GM12864 (cell line): ENCODE data around the gene LRRC49.
A peak's percentile ranks its signal among the peaks of the same experiment; 100 is the strongest.
"Not testable (repeated sequence)": the region's sequence is repeated elsewhere in the genome, so short reads cannot be mapped to it uniquely, and the experiment has no call there.

Experiments
- DNase-seq: peaks from one replicate; pipeline ENCODE4 v3.0.0-alpha.2; 2011; ENCODE audit warnings: low read depth
- H3K4me3 ChIP-seq: 2 replicates; pipeline ENCODE4 v1.5.1; 2011; ENCODE audit warnings: mild to moderate bottlenecking, low read depth, low read length, control low read depth
- CTCF ChIP-seq: IDR thresholded peaks from 2 replicates; pipeline ENCODE4 v1.5.1; 2011; ENCODE audit warnings: low read depth, mild to moderate bottlenecking, moderate library complexity, low read length, control low read depth, inconsistent platforms; ENCODE audit errors: missing control alignments

LRRC49 gene

GRCh38 chr15:70870051-70870450 is 22.6 kb upstream of the LRRC49 start:
- no peak overlapping the region for H3K4me3 ChIP-seq
- TF ChIP-seq CTCF = no peak
- no peak for DNase-seq

GRCh38 chr15:70871490-70871889 is 21.1 kb upstream of the LRRC49 start:
- DNase-seq, H3K4me3 ChIP-seq: not testable (repeated sequence)

- H3K4me3 ChIP-seq = no peak overlapping the region
- no peak for DNase-seq
- no peak for TF ChIP-seq CTCF
These were observed 19.2 kb upstream of the LRRC49 start for GRCh38 chr15:70873232-70874054.

GRCh38 chr15:70875001-70875782 is 17.4 kb upstream of the LRRC49 start:
- DNase-seq = no peak
- no peak overlapping the region for H3K4me3 ChIP-seq
- peak; percentile 16 for TF ChIP-seq CTCF

- no peak overlapping the region for H3K4me3 ChIP-seq
- no peak for TF ChIP-seq CTCF
- DNase-seq = no peak
These were observed 16.6 kb upstream of the LRRC49 start for GRCh38 chr15:70876011-70876410.

- TF ChIP-seq CTCF = no peak
- no peak for DNase-seq
- H3K4me3 ChIP-seq = no peak overlapping the region
These were observed 15.9 kb upstream of the LRRC49 start for GRCh38 chr15:70876683-70877082.

GRCh38 chr15:70879401-70879800 is 13.2 kb upstream of the LRRC49 start:
- no peak for DNase-seq
- TF ChIP-seq CTCF = no peak

More at GRCh38 chr15:70879401-70879800, 13.2 kb upstream of the LRRC49 start:
- H3K4me3 ChIP-seq = no peak overlapping the region
